HEK293 (cell line): Measurements from ENCODE around the gene PDHB.

Source experiments
- CTCF ChIA-PET: fragments of 350-600 bp; formaldehyde crosslinking; extraction: SDS; loops from one replicate; lab custom pipeline; 2021; ENCODE audit warnings: antibody characterized with exemption; lab: Yijun Ruan, JAX
- POLR2A ChIA-PET: fragments of 300-600 bp; formaldehyde crosslinking; extraction: SDS; loops from one replicate; lab custom pipeline; 2020; ENCODE audit warnings: antibody characterized with exemption, inconsistent platforms; lab: Yijun Ruan, JAX
- H3K27ac ChIP-seq: fragments of 200-500 bp; sonication (Bioruptor generic); 2 replicates; pipeline ENCODE4 v1.5.1; 2014; ENCODE audit warnings: low read depth, low read length, control low read depth, inconsistent platforms; ENCODE audit errors: extremely low read depth
- H3K36me3 ChIP-seq, 2 experiments: fragments of 200-500 bp in 1 of 2; sonication (Bioruptor generic) in 1 of 2; 1 replicate in 1 of 2; 2 replicates in 1 of 2; pipeline ENCODE4 v1.5.1; 2014 to 2017; ENCODE audit warnings: inconsistent platforms in 2 of 2, low read length in 2 of 2; ENCODE audit not compliant: control insufficient read depth in 2 of 2, insufficient read depth in 1 of 2
- H3K4me1 ChIP-seq: fragments of 200-500 bp; sonication (Bioruptor generic); 2 replicates; pipeline ENCODE4 v1.5.1; 2014; ENCODE audit warnings: mild to moderate bottlenecking, low read length, inconsistent platforms; ENCODE audit not compliant: control insufficient read depth, insufficient read depth
- H3K4me3 ChIP-seq: 2 replicates; pipeline ENCODE4 v1.5.1; 2011; ENCODE audit warnings: low read depth, mild to moderate bottlenecking, control low read depth, low read length, moderate library complexity
- H3K9me3 ChIP-seq: fragments of 200-500 bp; sonication (Bioruptor generic); 2 replicates; pipeline ENCODE4 v1.5.1; 2014; ENCODE audit warnings: low read depth, low read length, inconsistent platforms; ENCODE audit not compliant: control insufficient read depth, insufficient read depth
- BCL11B ChIP-seq: fragments of 450-650 bp; formaldehyde crosslinking; IDR thresholded peaks from 2 replicates; pipeline ENCODE4 v1.5.1; 2016; ENCODE audit warnings: low read depth, missing biosample characterization, missing genetic modification characterization
- CTCF ChIP-seq: fragments of 450-650 bp; formaldehyde crosslinking; IDR thresholded peaks from 2 replicates; pipeline ENCODE4 v1.5.1; 2016; ENCODE audit warnings: missing biosample characterization, missing genetic modification characterization
- REPIN1 ChIP-seq: fragments of 450-650 bp; formaldehyde crosslinking; IDR thresholded peaks from 2 replicates; pipeline ENCODE4 v1.5.1; 2017; ENCODE audit warnings: missing biosample characterization, missing genetic modification characterization, low read depth
- SETDB1 ChIP-seq: IDR thresholded peaks from one replicate; pipeline ENCODE4 v1.6.1; 2017; ENCODE audit warnings: mild to moderate bottlenecking, low read length, moderate library complexity, mixed read lengths; ENCODE audit not compliant: insufficient read length
- YY2 ChIP-seq: fragments of 450-650 bp; formaldehyde crosslinking; IDR thresholded peaks from 2 replicates; pipeline ENCODE4 v1.5.1; 2016; ENCODE audit warnings: missing biosample characterization, missing genetic modification characterization
- ZBTB11 ChIP-seq: fragments of 450-650 bp; formaldehyde crosslinking; conservative IDR thresholded peaks from 2 replicates; pipeline ENCODE4 v1.5.1; 2016; ENCODE audit warnings: low read depth, missing biosample characterization, missing genetic modification characterization
- ZBTB44 ChIP-seq: fragments of 450-650 bp; IDR thresholded peaks from 2 replicates; pipeline ENCODE4 v1.5.1; 2018; ENCODE audit warnings: missing biosample characterization, mild to moderate bottlenecking, missing genetic modification characterization
- ZBTB49 ChIP-seq: fragments of 450-650 bp; formaldehyde crosslinking; IDR thresholded peaks from 2 replicates; pipeline ENCODE4 v1.5.1; 2016; ENCODE audit warnings: missing biosample characterization, missing genetic modification characterization, low read depth
- ZBTB7A ChIP-seq: fragments of 450-650 bp; formaldehyde crosslinking; IDR thresholded peaks from 2 replicates; pipeline ENCODE4 v1.5.1; 2016; ENCODE audit warnings: low read depth, missing biosample characterization, missing genetic modification characterization
- ZNF175 ChIP-seq: fragments of 450-650 bp; formaldehyde crosslinking; IDR thresholded peaks from 2 replicates; pipeline ENCODE4 v1.5.1; 2016; ENCODE audit warnings: missing biosample characterization, missing genetic modification characterization
- ZNF404 ChIP-seq: fragments of 450-650 bp; formaldehyde crosslinking; IDR thresholded peaks from 2 replicates; pipeline ENCODE4 v1.5.1; 2017; ENCODE audit warnings: missing biosample characterization, missing genetic modification characterization
- ZNF473 ChIP-seq: fragments of 450-650 bp; formaldehyde crosslinking; IDR thresholded peaks from 2 replicates; pipeline ENCODE4 v1.5.1; 2017; ENCODE audit warnings: missing biosample characterization, missing genetic modification characterization
- ZNF521 ChIP-seq: fragments of 450-650 bp; formaldehyde crosslinking; IDR thresholded peaks from 2 replicates; pipeline ENCODE4 v1.5.1; 2017; ENCODE audit warnings: missing biosample characterization, mild to moderate bottlenecking, missing genetic modification characterization
- ZNF626 ChIP-seq: fragments of 450-650 bp; sonication (Bioruptor Pico); formaldehyde crosslinking; IDR thresholded peaks from 2 replicates; pipeline ENCODE4 v1.5.1; 2018; ENCODE audit warnings: missing biosample characterization, missing genetic modification characterization, inconsistent platforms
- ZNF791 ChIP-seq: fragments of 450-650 bp; formaldehyde crosslinking; IDR thresholded peaks from 2 replicates; pipeline ENCODE4 v1.5.1; 2016; ENCODE audit warnings: missing biosample characterization, missing genetic modification characterization
- TF ChIP-seq, protein P1 (sequence below): fragments of 450-650 bp; formaldehyde crosslinking; IDR thresholded peaks from 2 replicates; pipeline ENCODE4 v1.5.1; 2016; ENCODE audit warnings: missing biosample characterization, missing genetic modification characterization, borderline replicate concordance
- TF ChIP-seq, protein P2 (sequence below): fragments of 450-650 bp; formaldehyde crosslinking; IDR thresholded peaks from 2 replicates; pipeline ENCODE4 v1.5.1; 2016; ENCODE audit warnings: missing biosample characterization, missing genetic modification characterization
- TF ChIP-seq, protein P3 (sequence below): fragments of 450-650 bp; formaldehyde crosslinking; IDR thresholded peaks from 2 replicates; pipeline ENCODE4 v1.5.1; 2016; ENCODE audit warnings: missing biosample characterization, missing genetic modification characterization, low read depth

PDHB gene

GRCh38 chr3:58417075-58417474 lies 16.6 kb downstream of the PDHB start (continued):
- no peak for TF ChIP-seq ZNF626
- TF ChIP-seq ZNF404 (tag by site-specific recombination), result no peak
- TF ChIP-seq SETDB1, result no peak
- no peak for TF ChIP-seq CTCF (tag by site-specific recombination)
- TF ChIP-seq, all 188 proteins: peak for 0

DNA sequence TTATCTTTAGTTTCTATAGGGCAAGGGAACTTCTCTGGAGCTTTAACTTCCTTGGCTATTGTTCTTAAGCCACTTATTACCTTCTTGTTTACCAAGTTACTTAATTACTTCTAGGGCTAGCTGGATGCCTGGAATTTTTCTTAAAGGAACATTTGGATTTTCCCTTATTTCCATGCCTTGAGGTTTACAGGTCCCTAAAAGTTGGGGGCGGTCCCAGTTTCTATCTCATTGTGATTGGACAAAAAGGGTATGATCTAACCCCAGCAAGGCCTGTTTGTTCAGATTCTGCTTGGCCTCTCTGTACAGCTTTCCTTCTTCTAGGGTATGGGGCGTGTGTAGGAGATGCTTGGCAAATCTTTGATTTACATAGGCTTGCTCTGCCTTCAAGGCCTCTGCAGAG lies 17.4 kb downstream of the PDHB start:
- Histone ChIP-seq H3K27ac (no peak overlapping the region), H3K4me1 (no peaks in the 10 kb centered on the region), H3K9me3 (no peaks in the 10 kb centered on the region), H3K4me3 (no peak overlapping the region), H3K36me3 (peaks cover 0 to 50% of the 10 kb centered on the region in 2 experiments; a peak in 1 of 3 replicates)
- POLR2A ChIA-PET, result interaction anchor here (0.5 kb wide), 1 partner anchor 98 kb away, joined by 4 read pairs; no protein-coding TSS in a partner anchor
- CTCF ChIA-PET, result interaction anchor here (0.6 to 2.5 kb wide), 6 partner anchors 10 to 115 kb away, joined by 3 to 16 read pairs (median 8); partner anchors contain the start of genes HTD2 and RPP14
- TF ChIP-seq YY2 (tag by site-specific recombination), result no peak
- no peak for TF ChIP-seq ZBTB7A (tag by site-specific recombination)
- TF ChIP-seq BCL11B, result no peak
- TF ChIP-seq, protein P1, sequence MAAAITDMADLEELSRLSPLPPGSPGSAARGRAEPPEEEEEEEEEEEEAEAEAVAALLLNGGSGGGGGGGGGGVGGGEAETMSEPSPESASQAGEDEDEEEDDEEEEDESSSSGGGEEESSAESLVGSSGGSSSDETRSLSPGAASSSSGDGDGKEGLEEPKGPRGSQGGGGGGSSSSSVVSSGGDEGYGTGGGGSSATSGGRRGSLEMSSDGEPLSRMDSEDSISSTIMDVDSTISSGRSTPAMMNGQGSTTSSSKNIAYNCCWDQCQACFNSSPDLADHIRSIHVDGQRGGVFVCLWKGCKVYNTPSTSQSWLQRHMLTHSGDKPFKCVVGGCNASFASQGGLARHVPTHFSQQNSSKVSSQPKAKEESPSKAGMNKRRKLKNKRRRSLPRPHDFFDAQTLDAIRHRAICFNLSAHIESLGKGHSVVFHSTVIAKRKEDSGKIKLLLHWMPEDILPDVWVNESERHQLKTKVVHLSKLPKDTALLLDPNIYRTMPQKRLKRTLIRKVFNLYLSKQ (tag by site-specific recombination), result no peak
- no peak for TF ChIP-seq ZBTB44 (tag by site-specific recombination)
- TF ChIP-seq, protein P2, sequence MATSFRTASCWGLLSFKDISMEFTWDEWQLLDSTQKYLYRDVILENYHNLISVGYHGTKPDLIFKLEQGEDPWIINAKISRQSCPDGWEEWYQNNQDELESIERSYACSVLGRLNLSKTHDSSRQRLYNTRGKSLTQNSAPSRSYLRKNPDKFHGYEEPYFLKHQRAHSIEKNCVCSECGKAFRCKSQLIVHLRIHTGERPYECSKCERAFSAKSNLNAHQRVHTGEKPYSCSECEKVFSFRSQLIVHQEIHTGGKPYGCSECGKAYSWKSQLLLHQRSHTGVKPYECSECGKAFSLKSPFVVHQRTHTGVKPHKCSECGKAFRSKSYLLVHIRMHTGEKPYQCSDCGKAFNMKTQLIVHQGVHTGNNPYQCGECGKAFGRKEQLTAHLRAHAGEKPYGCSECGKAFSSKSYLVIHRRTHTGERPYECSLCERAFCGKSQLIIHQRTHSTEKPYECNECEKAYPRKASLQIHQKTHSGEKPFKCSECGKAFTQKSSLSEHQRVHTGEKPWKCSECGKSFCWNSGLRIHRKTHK (tag by site-specific recombination), result no peak
- no peak for TF ChIP-seq ZNF473
- no peak for TF ChIP-seq ZNF791

- POLR2A ChIA-PET, result no interaction called here
- CTCF ChIA-PET, result interaction anchor here (0.6 to 2.5 kb wide), 15 partner anchors 10 to 1216 kb away, joined by 3 to 16 read pairs (median 5); partner anchors contain the start of genes HTD2 and RPP14
- H3K4me3 ChIP-seq, result no peak overlapping the region
- peaks cover 0 to 54% of the 10 kb centered on the region in 2 experiments; a peak in 1 of 3 replicates for H3K36me3 ChIP-seq
- no peaks in the 10 kb centered on the region for H3K4me1 ChIP-seq
- H3K9me3 ChIP-seq, result no peaks in the 10 kb centered on the region
- no peak overlapping the region for H3K27ac ChIP-seq
- TF ChIP-seq ZBTB11 (tag by site-specific recombination) (no peak), ZBTB49 (tag by site-specific recombination) (no peak), REPIN1 (no peak), ZNF175 (tag by site-specific recombination) (no peak), ZNF521 (tag by site-specific recombination) (no peak)
- TF ChIP-seq, protein P3, sequence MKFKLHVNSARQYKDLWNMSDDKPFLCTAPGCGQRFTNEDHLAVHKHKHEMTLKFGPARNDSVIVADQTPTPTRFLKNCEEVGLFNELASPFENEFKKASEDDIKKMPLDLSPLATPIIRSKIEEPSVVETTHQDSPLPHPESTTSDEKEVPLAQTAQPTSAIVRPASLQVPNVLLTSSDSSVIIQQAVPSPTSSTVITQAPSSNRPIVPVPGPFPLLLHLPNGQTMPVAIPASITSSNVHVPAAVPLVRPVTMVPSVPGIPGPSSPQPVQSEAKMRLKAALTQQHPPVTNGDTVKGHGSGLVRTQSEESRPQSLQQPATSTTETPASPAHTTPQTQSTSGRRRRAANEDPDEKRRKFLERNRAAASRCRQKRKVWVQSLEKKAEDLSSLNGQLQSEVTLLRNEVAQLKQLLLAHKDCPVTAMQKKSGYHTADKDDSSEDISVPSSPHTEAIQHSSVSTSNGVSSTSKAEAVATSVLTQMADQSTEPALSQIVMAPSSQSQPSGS (tag by site-specific recombination), result no peak
Measured at GRCh38 chr3:58414538-58415197, 19.0 kb downstream of the PDHB start.
